Hematopoietic multipotent progenitor cell treated with erythropoietin and hydrocortisone succinate and interleukin-3 and kit ligand, for 15 days (in vitro differentiated cells): ENCODE results near the gene DIAPH2.
"Not testable (repeated sequence)": the region's sequence is repeated elsewhere in the genome, so short reads cannot be mapped to it uniquely, and the experiment has no call there.

Experiments used
- DNase-seq: peaks from one replicate; pipeline ENCODE4 v3.0.0-alpha.2; 2015; ENCODE audit warnings: low spot score

Gene DIAPH2

DNA sequence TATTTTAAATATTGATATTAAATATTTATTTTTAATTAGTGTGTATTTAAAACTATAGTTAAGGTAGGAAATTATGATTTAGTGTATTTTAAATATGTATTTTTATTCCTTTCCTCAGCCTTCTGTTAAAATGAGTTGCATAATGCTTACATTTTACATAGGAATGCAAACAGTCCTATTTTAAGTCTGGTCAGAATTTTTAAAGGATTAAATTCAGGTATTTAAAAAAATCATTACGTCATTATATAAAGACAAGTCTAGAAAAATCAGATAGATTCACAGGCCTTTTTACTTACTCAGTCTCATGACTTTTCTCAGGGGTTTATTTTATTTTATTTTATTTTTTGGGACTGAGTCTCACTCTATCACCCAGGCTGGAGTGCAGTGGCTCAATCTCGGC lies 148.7 kb downstream of the DIAPH2 start:
- DNase-seq: no peak

DNA sequence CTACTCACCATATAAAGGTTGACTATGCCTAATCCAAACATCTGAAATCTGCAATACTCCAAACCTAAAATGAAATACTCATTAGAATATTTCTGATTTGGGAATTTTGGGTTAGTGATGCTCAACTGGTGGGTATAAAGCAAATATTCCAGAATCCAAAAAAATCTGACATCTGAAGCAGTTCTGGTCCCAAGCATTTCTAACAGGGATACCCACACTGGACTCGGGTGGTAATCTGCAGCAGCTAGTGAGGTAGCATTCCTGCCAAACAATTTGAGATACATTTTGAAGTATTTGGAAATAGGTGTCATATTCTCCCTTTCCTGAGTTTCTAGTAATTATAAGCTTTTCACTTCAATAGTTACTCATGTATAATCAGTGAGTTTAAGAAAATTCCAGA lies 149.5 kb downstream of the DIAPH2 start:
- no peak for DNase-seq

GRCh38 chrX:96835660-96836289 lies 151.1 kb downstream of the DIAPH2 start:
- no peak for DNase-seq

- DNase-seq: no peak
These were observed 153.2 kb downstream of the DIAPH2 start for GRCh38 chrX:96837808-96838207.

DNA sequence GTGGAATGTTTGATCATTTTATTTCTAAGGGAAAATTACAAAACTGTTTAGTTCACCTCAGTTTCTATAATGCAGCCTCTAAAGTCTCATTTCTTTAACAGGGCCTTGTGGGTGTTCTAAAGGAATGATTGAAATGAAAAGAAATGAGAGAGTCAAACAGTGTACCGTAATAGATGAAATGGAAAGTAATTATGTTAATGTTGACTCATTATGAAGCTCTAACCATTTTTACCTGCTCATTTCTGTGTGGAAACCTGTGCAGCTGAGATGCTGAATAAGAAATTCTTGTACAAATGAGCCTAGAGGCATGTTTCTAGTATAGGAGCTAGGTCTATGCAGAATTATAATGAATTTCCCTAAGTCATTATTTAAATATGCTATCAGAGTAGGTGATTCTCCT lies 153.9 kb downstream of the DIAPH2 start:
- DNase-seq: no peak

DNA sequence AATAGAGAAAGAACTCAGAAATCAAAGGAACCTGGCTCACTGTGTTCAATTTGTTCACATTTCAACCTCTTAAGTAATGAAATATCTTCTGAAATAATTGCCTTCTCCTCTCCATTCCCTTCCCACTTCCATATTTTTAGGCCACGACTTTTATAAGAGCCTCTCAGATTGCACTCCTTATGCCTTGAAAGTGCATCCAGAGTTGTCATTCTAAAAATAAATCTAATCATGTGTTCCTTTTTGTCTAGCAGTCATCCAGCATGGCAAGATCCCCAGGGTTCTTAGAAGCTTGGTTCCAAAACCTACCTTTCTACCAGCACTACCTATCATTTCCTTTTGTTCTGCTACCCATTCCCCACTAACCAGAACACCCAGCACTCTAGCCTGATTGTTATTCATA lies 156.7 kb downstream of the DIAPH2 start:
- DNase-seq: no peak

DNA sequence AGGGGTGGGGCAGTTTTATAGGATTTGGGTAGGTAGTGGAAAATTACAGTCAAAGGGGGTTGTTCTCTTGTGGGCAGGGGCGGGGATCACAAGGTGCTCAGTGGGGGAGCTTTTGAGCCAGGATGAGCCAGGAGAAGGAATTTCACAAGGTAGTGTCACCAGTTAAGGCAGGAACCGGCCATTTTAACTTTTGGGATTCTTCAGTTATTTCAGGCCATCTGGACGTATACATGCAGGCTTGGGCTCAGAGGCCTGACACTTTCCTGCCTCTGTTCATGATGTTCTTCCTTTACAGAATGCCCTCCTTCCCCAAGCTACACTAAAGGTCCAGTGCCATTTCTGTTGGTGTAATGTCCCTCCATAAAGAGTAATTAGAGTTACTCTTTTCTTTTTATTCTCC lies 157.2 kb downstream of the DIAPH2 start:
- not testable (repeated sequence) for DNase-seq

GRCh38 chrX:96843566-96843965 lies 158.9 kb downstream of the DIAPH2 start:
- DNase-seq: no peak

GRCh38 chrX:96846841-96847240 lies 162.2 kb downstream of the DIAPH2 start:
- DNase-seq: no peak

GRCh38 chrX:96859422-96859821 lies 174.8 kb downstream of the DIAPH2 start:
- DNase-seq: not testable (repeated sequence)

DNA sequence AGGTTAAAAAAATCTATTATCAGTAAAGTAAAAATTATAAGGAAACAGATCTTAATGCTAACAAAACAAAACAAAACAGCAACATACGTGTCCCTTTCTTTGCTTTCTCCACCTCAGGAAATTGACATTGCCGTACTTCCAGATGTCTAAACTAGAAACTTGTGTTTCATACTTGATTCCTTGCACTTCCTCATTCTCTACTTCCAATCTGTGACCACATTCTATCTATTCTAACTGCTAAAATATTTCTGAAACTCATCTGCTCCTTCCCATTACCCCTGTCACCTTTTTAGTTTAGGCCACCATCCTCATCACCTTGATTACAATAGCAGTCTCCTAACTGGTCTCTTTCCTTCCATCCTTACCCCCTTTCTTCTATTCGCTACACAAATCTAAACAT lies 176.6 kb downstream of the DIAPH2 start:
- no peak for DNase-seq

DNA sequence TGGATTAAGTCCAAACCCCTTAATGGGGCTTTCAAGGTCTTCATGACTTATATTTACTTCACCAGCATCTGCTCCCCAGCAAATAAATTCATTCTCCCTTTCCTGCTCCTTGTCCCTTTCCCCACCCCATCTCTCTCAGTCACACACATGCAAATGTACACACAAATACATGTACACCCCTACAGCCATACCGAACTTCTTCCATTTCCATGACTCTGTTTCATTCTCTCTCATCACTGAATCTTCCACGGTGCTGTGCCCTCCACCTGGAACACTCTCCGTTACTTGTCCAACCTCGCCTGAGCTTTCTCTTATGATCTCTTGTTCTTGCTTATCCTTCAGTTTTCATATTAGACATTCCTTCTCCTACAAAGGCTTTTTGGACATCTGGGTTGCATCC lies 177.0 kb downstream of the DIAPH2 start:
- no peak for DNase-seq

- DNase-seq: no peak
These were observed 199.0 kb downstream of the DIAPH2 start, which contains the start of gene RPA4 for GRCh38 chrX:96883608-96884007. Gene RPA4 (plus strand): TSS chrX:96883908. CDS start chrX:96884311, 403 bp downstream.

- no peak for DNase-seq
These were observed 199.4 kb downstream of the DIAPH2 start for GRCh38 chrX:96884027-96884426.

- no peak for DNase-seq
These were observed 205.1 kb downstream of the DIAPH2 start for GRCh38 chrX:96889726-96890125.

DNA sequence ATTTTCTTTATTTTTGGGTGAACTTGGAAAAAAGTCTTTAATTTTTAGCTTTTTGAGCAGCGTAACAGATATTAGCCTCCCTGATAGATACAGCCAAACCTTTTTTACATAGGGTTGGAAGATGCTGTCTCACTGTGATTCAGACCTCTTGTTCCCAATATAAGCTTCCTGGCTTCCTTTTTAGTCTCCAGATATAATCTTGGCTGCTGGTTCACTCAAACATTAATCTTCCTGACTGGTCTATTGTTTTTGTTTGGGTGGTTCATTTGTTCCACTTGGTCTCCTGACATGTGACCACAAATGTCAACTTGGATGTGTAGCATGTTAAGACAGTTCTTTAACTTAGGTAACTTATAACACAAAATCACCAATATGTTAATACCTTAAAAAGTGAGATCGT lies 222.1 kb downstream of the DIAPH2 start:
- DNase-seq: no peak

- no peak for DNase-seq
These were observed 223.1 kb downstream of the DIAPH2 start for GRCh38 chrX:96907516-96908272.

GRCh38 chrX:96909291-96909690 lies 224.6 kb downstream of the DIAPH2 start:
- DNase-seq: no peak

DNA sequence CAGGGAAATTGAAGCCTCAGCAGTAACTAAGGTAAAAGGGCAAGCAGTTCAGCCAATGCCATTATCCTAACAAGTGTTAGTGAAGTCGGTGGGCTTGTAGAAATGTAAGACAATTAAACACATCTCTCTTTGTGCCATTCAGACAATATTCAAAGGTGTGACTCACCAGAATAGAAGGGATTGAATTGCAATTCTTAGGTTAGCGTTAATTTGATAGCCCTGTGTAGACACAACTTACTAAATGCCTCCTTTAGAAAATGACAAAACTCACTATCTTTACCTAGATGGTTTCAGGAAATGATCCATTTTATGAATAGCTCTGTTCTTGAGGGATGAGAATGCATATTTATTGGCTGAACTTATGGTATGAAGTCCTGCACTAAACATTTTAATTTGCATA lies 234.2 kb downstream of the DIAPH2 start:
- DNase-seq: no peak

GRCh38 chrX:96919672-96920071 lies 235.0 kb downstream of the DIAPH2 start:
- DNase-seq: no peak

DNA sequence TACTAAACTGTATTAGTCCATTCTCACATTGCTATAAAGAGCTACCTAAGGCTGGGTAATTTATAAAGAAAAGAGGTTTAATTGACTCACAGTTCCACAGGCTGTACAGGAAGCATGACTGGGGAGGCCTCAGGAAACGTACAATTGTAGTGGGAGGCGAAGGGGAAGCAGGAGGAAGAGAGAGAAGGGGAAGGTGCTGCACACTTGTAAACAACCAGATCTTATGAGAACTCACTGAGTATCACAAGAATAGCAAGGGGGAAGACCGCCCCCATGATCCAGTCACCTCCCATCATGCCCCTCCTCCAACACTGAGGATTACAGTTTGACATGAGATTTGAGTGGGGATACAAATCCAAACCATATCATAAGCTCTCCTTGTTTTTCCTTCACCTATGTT lies 239.9 kb downstream of the DIAPH2 start:
- no peak for DNase-seq

GRCh38 chrX:96929036-96929435 lies 244.4 kb downstream of the DIAPH2 start:
- DNase-seq: no peak

GRCh38 chrX:96957718-96958117 lies 273.1 kb downstream of the DIAPH2 start:
- DNase-seq: no peak

GRCh38 chrX:96971812-96972211 lies 287.2 kb downstream of the DIAPH2 start:
- no peak for DNase-seq
